ENCODE measurements around the gene TTC9C. TPM values are rescaled to one million over a fixed set of nuclear protein-coding genes. Genes with fewer than 3 reads are reported as not detected.
"Not testable (repeated sequence)": the region's sequence is repeated elsewhere in the genome, so short reads cannot be mapped to it uniquely, and the experiment has no call there.

The TTC9C gene
- polyA plus RNA-seq, 2 of the 4 experiments (the other 2 are of a cell fraction) = 33.5 to 42.6 TPM

- Histone ChIP-seq H3K9me3 (no peaks in the 10 kb centered on the region), H3K27ac (no peak overlapping the region), H3K4me1 (peaks cover 11% of the 10 kb centered on the region; the same call in 1 of the 3 replicates), H3K4me2 (peak overlapping the region; percentile 91), H3K4me3 (0 out of 3 replicates have a peak overlapping the region, but pooled peaks have one; percentile 55)
- no peak for TF ChIP-seq E2F6 (IDR thresholded peaks at IDR 0.05; ENCODE audit: borderline replicate concordance, low read depth)
- no peak for TF ChIP-seq TP53 (CRISPR knock-in tag; IDR thresholded peaks at IDR 0.05)
- TF ChIP-seq GATA3 (IDR thresholded peaks at IDR 0.05; ENCODE audit: borderline replicate concordance) = no peak
- no peak for TF ChIP-seq CHD4 (IDR thresholded peaks at IDR 0.05; ENCODE audit: borderline replicate concordance)
- FAIRE-seq (no peak), ATAC-seq (no peak), DNase-seq (ENCODE audit: low read depth in 1 of 2, low spot score in 1 of 2) (no peak)
- 87% methylated on average over 10 of the region's 10 CpGs for WGBS (ENCODE audit: missing lambda C conversion rate)
- CTCF ChIA-PET = interaction anchor here (1.2 to 1.8 kb wide), 2 partner anchors 14 to 31 kb away, joined by 5 to 6 read pairs; no protein-coding TSS in a partner anchor
- POLR2A ChIA-PET = interaction anchor here (1.5 to 3.0 kb wide), 3 partner anchors 15 to 85 kb away, joined by 7 to 63 read pairs (median 34); partner anchors contain the start of genes HNRNPUL2, TAF6L and WDR74
Observed at GRCh38 chr11:62755086-62755615, 26.9 kb downstream of the TTC9C start.

- ATAC-seq (no peak), FAIRE-seq (no peak), DNase-seq (ENCODE audit: low read depth in 1 of 2, low spot score in 1 of 2) (no peak)
- WGBS (ENCODE audit: missing lambda C conversion rate) = 68% methylated on average over 9 of the region's 9 CpGs
- TF ChIP-seq MAX (IDR thresholded peaks at IDR 0.05) = no peak
- no peak for TF ChIP-seq ELK1 (IDR thresholded peaks at IDR 0.05; ENCODE audit: low read depth, low read length)
- TF ChIP-seq KDM5A (IDR thresholded peaks at IDR 0.05) = no peak
- TF ChIP-seq JUN (IDR thresholded peaks at IDR 0.05) = no peak
- TF ChIP-seq EHF (CRISPR knock-in tag; IDR thresholded peaks at IDR 0.05) = no peak
- no peak for TF ChIP-seq ZFP36 (IDR thresholded peaks at IDR 0.05; ENCODE audit: borderline replicate concordance, partially characterized antibody)
- TF ChIP-seq MAZ (IDR thresholded peaks at IDR 0.05; ENCODE audit: borderline replicate concordance, low read depth, low read length) = no peak
- TF ChIP-seq HOXB13 (CRISPR knock-in tag; IDR thresholded peaks at IDR 0.05; ENCODE audit: low read depth) = no peak
- no peak for TF ChIP-seq RNF2 (IDR thresholded peaks at IDR 0.05; ENCODE audit: borderline replicate concordance, low read depth)
- no peak overlapping the region for H3K4me2 ChIP-seq
- POLR2A ChIA-PET = interaction anchor here (1.1 kb wide), 1 partner anchor 83 kb away, joined by 3 read pairs; no protein-coding TSS in a partner anchor
- H3K4me1 ChIP-seq = peaks cover 16% of the 10 kb centered on the region; the same call in 2 of the 3 replicates
- H3K4me3 ChIP-seq = no peak overlapping the region
- CTCF ChIA-PET = interaction anchor here (0.6 to 3.6 kb wide), 4 partner anchors 11 to 31 kb away, joined by 3 to 19 read pairs (median 6); partner anchors contain the start of gene TMEM179B
- H3K27ac ChIP-seq = no peak overlapping the region
- no peaks in the 10 kb centered on the region for H3K9me3 ChIP-seq
Observed at GRCh38 chr11:62757846-62758788, 29.8 kb downstream of the TTC9C start.

GRCh38 chr11:62760867-62761227 is 32.6 kb downstream of the TTC9C start:
- peak in 1 of 2 experiments; percentile 39; a peak in 3 of 6 replicates for ATAC-seq
- WGBS (ENCODE audit: missing lambda C conversion rate) = 24% methylated on average over 9 of the region's 9 CpGs
- peak overlapping the region; percentile 65 for H3K4me2 ChIP-seq
- FAIRE-seq, H3K9me3 ChIP-seq, H3K4me1 ChIP-seq: not testable (repeated sequence)
- peak in 1 of 2 experiments; percentile 31 for DNase-seq (ENCODE audit: low read depth in 1 of 2, low spot score in 1 of 2)
- H3K27ac ChIP-seq = peak overlapping the region; percentile 75 to 90
- H3K4me3 ChIP-seq = peak overlapping the region; percentile 69
- CTCF ChIA-PET = interaction anchor here (0.6 to 3.6 kb wide), 8 partner anchors 9 to 1110 kb away, joined by 3 to 23 read pairs (median 4); partner anchors contain the start of genes TAF6L and TMEM179B
- POLR2A ChIA-PET = interaction anchor here (1.0 to 2.3 kb wide), 8 partner anchors 7 to 120 kb away, joined by 4 to 20 read pairs (median 8); partner anchors contain the start of genes HNRNPUL2, SLC3A2, TAF6L and TMEM179B

GRCh38 chr11:62770778-62771143 is 42.5 kb downstream of the TTC9C start:
- no peak for DNase-seq (ENCODE audit: low read depth in 1 of 2, low spot score in 1 of 2)
- H3K4me2 ChIP-seq = peak overlapping the region; percentile 75
- CTCF ChIA-PET = interaction anchor here (0.6 to 13.8 kb wide), 7 partner anchors 10 to 241 kb away, joined by 3 to 211 read pairs (median 4); partner anchors contain the start of genes POLR2G and TMEM179B
- FAIRE-seq = no peak
- 38% methylated on average over 18 of the region's 18 CpGs for WGBS (ENCODE audit: missing lambda C conversion rate)
- peak; percentile 14 to 25; a peak in 5 of 6 replicates for ATAC-seq
- POLR2A ChIA-PET = interaction anchor here (0.5 to 6.8 kb wide), 12 partner anchors 9 to 179 kb away, joined by 3 to 63 read pairs (median 6); partner anchors contain the start of genes B3GAT3, C11orf98, CSKMT and HNRNPUL2
- H3K4me3 ChIP-seq = peak overlapping the region; percentile 78
- H3K4me1 ChIP-seq = peaks cover 15% of the 10 kb centered on the region
- no peaks in the 10 kb centered on the region for H3K9me3 ChIP-seq
- TF ChIP-seq TP53 (CRISPR knock-in tag; IDR thresholded peaks at IDR 0.05) = peak; percentile 46; the same call in 1 of the 2 replicates
- no peak for TF ChIP-seq TFCP2L1 (CRISPR knock-in tag; IDR thresholded peaks at IDR 0.05)
- H3K27ac ChIP-seq = peak overlapping the region; percentile 93 to 94

Data from A549 (cell line).